Activated T-cell treated with anti-CD3 and anti-CD28 coated beads for 4 hours (primary cell): ENCODE measurements around the gene SLC7A6OS.

ENCODE experiments used
- DNase-seq: peaks from one replicate; pipeline ENCODE4 v3.0.0-alpha.2; 2020

SLC7A6OS gene

GRCh38 chr16:68310774-68311511, at the start of gene SLC7A6OS, which contains the start of gene PRMT7:
TSS of gene SLC7A6OS (minus strand) at chr16:68310946. CDS start at chr16:68310926, 20 bp downstream.
TSS of gene PRMT7 (plus strand) at chr16:68311019. CDS start at chr16:68315980, 4,961 bp downstream.
- peak; percentile 82 for DNase-seq

GRCh38 chr16:68359398-68360191, 48.8 kb upstream of the SLC7A6OS start:
- DNase-seq, result no peak

GRCh38 chr16:68358951-68359350, 48.2 kb upstream of the SLC7A6OS start:
- no peak for DNase-seq

DNA sequence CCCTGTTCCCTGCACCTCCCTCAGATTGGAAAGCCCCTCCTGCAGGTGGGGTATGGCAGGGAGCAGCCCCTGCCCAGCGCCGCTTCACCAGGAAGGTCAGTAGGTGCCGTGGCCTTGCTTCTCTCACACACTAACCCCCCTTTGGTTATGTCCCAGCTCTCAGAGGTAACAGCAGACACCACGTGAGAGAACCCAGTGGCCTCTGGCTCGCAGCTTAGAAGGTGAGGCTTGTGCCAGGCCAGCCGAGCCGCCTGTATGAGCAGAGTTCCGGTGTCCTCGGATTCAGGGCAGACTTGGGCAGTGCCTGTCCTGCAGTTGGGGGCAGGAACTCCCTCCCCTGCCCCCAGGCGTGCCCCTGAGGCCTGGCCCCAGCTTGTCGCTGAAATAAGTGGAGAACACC, 47.2 kb upstream of the SLC7A6OS start:
- no peak for DNase-seq

- no peak for DNase-seq
Observed at GRCh38 chr16:68357521-68357922, 46.8 kb upstream of the SLC7A6OS start.

DNA sequence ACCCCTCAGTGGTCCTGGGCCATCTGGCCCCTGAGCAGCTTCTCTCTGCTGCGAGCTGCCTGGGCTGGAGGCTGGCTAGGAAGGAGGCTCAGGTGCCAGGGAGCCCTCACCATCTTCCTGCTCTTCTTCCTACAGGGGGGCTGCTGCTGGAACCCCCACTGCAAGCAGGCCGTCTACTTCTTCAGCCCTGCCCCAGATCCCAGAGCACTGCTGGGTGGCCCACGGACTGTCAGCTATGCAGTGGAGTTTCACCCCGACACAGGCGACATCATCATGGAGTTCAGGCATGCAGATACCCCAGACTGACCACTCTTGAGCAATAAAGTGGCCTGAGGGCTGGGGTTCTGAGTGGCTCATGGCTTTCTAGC, 46.2 kb upstream of the SLC7A6OS start:
- DNase-seq, result no peak

GRCh38 chr16:68356249-68356918, 45.6 kb upstream of the SLC7A6OS start:
- peak; percentile 28 for DNase-seq

- no peak for DNase-seq
Observed at GRCh38 chr16:68355447-68356248, 44.9 kb upstream of the SLC7A6OS start.

DNA sequence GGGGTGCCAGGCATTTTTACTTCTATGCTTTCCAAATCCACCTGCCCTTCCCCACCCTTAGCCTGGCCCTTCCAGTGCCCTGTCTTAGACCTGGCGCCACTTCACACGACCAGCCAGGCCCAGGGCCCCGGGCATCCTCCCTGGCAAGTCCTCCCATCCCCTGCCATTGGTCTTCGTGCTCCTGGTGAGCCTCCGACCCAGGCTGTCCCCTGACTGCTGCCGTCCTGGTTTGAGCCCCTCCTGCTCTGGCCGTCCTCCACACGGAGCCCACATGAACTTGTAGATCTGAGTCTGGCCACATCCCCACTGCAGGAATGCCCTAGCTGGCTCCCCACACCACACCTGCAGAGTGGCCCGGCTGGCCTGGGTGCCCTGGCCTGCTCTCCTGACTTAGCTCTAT, 44.1 kb upstream of the SLC7A6OS start:
- no peak for DNase-seq

GRCh38 chr16:68353366-68353765, 42.6 kb upstream of the SLC7A6OS start:
- no peak for DNase-seq

GRCh38 chr16:68351991-68352431, 41.3 kb upstream of the SLC7A6OS start:
- no peak for DNase-seq

- no peak for DNase-seq
Observed at GRCh38 chr16:68351463-68351862, 40.7 kb upstream of the SLC7A6OS start.

- no peak for DNase-seq
Observed at GRCh38 chr16:68350813-68351350, 40.1 kb upstream of the SLC7A6OS start.

DNA sequence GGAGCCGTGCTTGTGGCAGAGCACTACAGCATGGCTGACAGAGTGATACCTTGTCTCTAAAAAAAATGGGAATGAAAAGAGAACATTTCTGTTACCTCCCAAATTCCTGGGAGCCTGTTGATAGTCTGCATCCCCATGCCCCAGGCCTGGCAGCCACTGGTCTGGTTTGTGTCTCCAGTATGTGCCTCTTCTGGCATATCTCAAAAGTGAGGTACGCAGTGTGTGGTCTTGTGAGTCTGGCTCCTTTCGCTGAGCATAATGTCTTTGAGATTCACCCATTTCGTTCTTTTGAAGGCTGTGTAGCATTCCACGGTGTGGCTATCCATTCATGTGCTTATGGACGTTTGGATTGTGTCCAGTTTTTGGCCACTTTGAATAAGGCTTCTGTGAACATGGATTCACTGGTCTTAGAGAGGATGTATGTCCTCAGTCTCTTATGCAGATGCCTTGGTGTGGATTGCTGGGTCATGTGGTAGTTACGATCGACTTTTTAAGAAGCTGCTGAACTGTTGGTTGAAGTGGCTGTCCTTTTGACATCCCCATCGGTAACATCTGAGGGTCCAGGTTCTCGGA, 39.2 kb upstream of the SLC7A6OS start:
- DNase-seq, result no peak

GRCh38 chr16:68348639-68349445, 38.1 kb upstream of the SLC7A6OS start:
- no peak for DNase-seq

DNA sequence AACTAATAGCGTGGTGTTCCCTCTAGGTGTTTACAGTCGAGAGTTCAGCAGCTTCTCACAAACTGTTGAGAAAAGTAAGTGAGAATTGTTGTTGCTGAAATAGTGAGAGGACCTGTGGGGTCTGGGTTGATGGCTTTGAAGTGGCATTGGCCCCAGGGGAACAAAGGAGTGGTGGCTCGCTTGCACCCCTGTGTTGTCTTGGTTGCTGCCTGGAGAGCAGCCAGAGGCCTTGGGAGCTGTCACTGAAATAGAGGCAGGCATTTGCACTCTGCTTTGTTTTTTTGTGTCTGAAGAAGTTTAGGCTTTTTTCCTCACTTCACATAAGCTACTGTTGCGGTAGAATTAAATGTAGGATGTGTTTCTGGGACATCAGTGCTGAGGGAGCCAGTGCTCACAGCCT, 36.9 kb upstream of the SLC7A6OS start:
- DNase-seq, result no peak

GRCh38 chr16:68346892-68347480, 36.2 kb upstream of the SLC7A6OS start:
- no peak for DNase-seq

DNA sequence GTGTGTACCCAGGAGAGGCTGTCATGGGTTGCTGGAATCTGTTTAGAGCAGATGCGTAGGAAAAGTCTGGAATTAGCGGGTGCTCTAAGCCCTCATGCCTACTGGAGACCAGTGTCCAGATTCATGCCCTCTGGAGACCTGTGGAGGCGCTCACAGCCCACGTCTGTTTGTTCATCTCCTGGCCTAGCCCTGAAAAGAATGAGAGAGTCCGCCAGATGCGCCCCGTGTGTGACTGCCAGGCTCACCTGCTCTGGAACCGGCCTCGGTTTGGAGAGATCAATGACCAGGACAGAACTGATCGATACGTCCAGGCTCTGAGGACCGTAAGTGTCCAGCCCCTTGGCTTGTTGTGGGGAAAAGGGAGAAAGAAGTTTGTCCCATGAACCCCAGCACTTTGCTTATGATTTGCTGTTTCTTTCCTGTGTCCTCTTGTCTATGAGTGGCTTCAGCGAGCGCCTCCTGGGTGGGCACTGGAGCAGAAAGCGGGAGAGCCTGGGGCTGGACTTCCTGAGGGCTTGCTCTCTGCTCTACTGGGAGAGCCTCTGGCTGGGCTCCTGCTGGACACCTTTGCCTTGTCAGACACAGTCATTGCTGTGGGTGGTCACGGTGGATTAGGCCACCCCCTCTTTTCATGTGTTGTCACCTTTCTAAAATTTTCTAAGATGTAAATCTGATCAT, 35.4 kb upstream of the SLC7A6OS start:
- DNase-seq, result no peak

DNA sequence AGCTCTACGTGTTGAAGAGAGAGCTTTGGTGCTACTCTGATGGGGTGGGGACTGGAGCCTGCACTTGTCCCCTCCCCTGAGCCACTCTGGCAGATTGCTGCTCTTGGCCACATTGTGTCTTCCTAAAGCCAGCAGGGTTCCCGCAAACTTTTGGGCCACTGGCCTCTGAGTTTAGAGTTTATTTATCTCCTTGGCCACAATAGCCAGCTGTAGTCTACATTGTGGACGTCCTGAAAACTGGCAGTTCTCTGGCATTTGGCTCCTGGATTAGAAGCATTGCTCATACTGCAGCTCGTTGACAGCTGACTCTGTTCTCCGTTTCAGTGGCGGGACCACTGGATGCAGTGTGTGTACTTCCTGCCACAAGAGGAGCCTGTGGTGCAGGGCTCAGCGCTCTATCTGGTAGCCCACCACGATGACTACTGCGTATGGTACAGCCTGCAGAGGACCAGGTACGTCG, 34.6 kb upstream of the SLC7A6OS start:
- no peak for DNase-seq

GRCh38 chr16:68344252-68344651, 33.5 kb upstream of the SLC7A6OS start:
- no peak for DNase-seq
